GM12864 (cell line): Measurements from ENCODE around the gene LMF2.

Experiments
- DNase-seq: peaks from one replicate; pipeline ENCODE4 v3.0.0-alpha.2; 2011; ENCODE audit warnings: low read depth
- H3K4me3 ChIP-seq: 2 replicates; pipeline ENCODE4 v1.5.1; 2011; ENCODE audit warnings: mild to moderate bottlenecking, low read depth, low read length, control low read depth
- CTCF ChIP-seq: IDR thresholded peaks from 2 replicates; pipeline ENCODE4 v1.5.1; 2011; ENCODE audit warnings: low read depth, mild to moderate bottlenecking, moderate library complexity, low read length, control low read depth, inconsistent platforms; ENCODE audit errors: missing control alignments

The LMF2 gene

GRCh38 chr22:50548040-50548920 lies 40.8 kb upstream of the LMF2 start:
- peak; percentile 13 for TF ChIP-seq CTCF
- no peak for DNase-seq
- H3K4me3 ChIP-seq, result peak overlapping the region; percentile 30

- DNase-seq, result no peak
- TF ChIP-seq CTCF, result no peak
- H3K4me3 ChIP-seq, result no peak overlapping the region
Observed at GRCh38 chr22:50547263-50547985, 39.9 kb upstream of the LMF2 start.

- no peak for TF ChIP-seq CTCF
- no peak for DNase-seq
- H3K4me3 ChIP-seq, result no peak overlapping the region
Observed at GRCh38 chr22:50546326-50547262, 39.1 kb upstream of the LMF2 start.

GRCh38 chr22:50545522-50546325 lies 38.2 kb upstream of the LMF2 start, which contains the start of gene KLHDC7B:
Gene KLHDC7B (plus strand): TSS chr22:50545899. CDS start chr22:50546244, 345 bp downstream.
- DNase-seq, result no peak
- no peak within 1 kb of the TSS for H3K4me3 ChIP-seq
- TF ChIP-seq CTCF, result peak; percentile 31

- DNase-seq, result no peak
- TF ChIP-seq CTCF, result no peak
- H3K4me3 ChIP-seq, result no peak overlapping the region
Observed at GRCh38 chr22:50544746-50545253, 37.3 kb upstream of the LMF2 start.
